Effector CD8-positive, alpha-beta T cell (primary cell): Measurements from ENCODE around the gene ZMIZ1.

Source experiments
- DNase-seq: peaks from one replicate; lab custom pipeline; 2025; lab: John Stamatoyannopoulos, UW

Gene ZMIZ1

DNA sequence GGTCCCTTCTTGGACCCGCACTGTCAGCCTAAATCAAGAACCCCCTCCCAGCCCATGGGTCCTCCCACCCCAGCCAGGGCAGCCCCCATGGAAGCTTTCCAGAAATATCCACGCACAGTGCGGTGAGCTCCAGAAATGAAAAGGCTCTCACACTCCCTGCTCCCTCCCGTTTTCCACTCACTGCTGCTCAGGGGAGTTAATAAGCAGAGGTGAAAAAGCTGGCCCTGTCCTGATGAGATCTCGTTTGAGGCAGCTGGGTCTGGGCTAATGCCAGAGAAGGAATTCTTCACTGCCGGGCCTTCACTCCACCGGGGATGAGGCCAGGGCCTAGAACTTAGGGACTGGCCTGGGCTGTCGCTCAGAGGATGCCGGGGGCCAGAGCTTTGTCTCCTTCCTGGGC lies 102.2 kb downstream of the ZMIZ1 start:
- no peak for DNase-seq

- DNase-seq, result no peak
These were observed 102.7 kb downstream of the ZMIZ1 start for GRCh38 chr10:79171504-79171903.

GRCh38 chr10:79172881-79173280 lies 104.1 kb downstream of the ZMIZ1 start:
- DNase-seq, result no peak

- no peak for DNase-seq
These were observed 105.0 kb downstream of the ZMIZ1 start for GRCh38 chr10:79173582-79174262.

DNA sequence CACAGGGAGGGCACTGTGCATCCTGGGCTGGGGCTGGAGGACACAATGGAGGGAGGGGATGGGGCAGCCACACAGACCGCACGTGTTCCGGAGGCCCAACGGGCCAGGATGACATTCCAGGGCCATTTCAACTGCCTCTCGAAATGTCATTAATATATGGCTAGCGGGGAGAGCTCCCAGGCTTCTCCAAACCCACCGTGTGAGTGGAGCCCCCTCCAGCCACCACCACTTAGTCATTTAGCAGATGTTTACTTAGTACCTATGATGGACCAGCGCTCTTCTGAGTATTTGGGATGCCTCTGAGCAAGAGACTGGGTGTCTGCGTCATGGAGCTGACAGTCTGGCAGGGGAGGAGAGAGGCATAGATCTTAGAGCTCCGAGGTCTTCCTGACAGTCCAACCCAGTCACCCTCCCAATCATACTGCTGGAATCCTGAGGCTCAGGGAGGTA lies 107.3 kb downstream of the ZMIZ1 start:
- no peak for DNase-seq

GRCh38 chr10:79176949-79177602 lies 108.3 kb downstream of the ZMIZ1 start:
- no peak for DNase-seq

GRCh38 chr10:79178070-79178576 lies 109.4 kb downstream of the ZMIZ1 start:
- no peak for DNase-seq

GRCh38 chr10:79178614-79179163 lies 109.9 kb downstream of the ZMIZ1 start:
- DNase-seq, result no peak

DNA sequence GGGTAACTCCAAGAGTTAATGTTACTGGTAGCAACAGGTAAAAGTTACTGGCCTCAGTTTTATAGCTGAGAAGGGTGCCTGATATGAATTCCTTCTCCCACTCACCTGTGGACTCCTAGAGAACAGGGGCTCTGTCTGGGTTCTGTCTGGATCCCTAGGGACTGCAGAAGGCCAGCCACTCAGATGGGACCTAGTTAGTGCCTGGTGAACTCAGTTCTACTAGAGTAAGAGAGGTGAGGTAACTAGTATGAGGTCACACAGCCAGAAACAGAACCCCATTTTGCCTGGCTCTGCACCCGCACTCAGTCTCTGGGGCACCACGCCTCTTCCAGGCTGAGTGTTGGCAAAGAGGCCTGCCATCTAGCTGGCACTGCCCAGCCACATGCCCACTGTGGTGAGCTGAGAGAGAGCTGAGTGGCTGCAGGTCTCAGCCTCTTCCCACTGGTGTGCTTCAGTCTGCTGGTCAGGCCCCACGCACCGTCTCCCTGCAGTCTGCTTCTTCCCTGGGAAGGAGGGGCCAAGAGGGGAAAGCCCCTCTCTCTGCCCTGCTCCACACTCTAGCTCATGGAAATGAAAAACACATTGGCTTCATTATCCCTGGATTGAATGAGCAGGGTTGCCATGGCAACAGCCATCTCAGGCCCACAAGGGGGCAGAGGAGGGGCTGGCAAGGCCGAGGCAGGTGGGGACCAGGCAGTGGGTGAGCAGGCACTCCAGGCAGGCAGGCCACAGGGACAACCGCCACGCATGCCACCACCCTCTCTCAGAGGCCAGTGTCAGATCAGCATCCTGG lies 110.6 kb downstream of the ZMIZ1 start:
- no peak for DNase-seq

GRCh38 chr10:79179957-79180309 lies 111.2 kb downstream of the ZMIZ1 start:
- DNase-seq, result no peak

DNA sequence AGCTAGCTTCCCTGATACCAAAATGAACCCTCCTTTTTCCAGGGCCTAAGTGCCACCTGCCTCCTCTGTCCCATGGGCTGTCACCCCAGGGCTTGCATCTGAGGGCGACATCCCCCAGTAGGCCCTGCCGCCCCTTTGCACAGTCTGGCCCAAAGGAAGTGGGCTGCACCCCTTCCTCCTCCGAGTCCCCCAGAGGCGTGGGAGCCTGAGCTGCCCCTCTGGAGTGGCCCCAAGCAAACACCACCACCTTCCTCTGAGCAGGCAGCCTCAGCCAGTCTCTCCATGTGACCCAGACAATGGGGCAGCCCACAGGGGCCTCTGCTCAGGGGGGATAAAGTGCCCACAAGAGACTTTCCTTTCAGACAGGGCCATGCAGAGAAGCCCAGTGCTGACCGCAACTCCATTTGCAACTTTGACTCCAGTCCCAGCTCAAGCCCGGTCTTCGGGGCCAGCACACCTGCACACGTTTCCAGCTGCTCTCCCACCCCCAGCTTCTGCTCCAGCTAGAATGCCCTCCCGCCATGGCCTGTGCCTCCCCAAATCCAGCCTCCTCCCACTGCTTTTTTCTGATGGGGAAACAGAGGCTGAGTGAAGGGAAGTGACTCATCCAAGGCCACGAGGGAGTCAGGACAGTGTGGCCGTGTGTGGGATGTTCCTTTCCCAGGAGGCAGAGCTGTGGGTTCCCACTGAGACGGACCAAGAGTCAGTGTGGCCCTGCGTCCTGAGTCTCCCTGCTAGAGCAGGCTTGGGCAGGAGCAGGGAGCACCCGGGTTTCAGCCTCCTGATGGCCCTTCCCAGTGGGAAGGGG lies 111.9 kb downstream of the ZMIZ1 start:
- no peak for DNase-seq

GRCh38 chr10:79181227-79181626 lies 112.5 kb downstream of the ZMIZ1 start:
- no peak for DNase-seq

DNA sequence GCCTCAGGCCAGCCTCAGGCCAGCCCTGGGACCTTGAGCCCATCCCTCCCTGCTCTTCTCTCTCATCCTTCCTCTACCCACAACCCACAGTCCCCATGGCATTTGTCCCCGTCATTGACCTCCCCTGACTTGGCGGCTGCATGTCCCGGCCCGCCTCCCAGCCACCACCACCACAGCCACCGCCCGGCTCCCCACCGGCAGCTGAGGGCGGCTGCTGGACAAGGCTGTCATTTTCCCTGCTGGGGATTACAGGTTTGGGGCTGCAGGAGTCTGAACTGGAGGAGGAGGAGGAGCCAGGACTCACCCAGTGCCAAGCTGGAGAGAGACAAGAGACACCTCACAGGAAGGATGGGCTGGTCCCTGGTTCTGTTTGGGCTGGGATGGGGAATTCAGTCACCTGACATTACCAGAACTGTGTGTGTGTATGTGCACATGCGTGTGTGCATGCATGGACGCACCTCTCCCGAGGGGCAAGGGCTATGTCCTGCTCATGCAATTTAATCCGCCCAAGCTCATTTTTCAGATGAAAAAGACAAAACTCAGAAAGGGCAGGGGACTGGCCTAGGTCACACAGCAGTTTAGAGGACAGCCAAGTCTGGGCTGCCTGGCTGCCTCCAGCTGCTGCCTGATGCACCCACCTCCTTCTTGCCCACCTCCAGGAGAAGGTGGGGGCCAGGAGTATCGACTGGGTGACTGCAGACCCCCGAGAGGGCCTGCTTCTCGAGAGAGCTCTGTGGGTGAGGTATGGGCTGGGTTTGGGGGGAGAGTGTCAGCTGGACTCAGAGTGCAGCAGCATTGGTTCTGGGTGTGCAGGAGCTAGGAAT lies 113.1 kb downstream of the ZMIZ1 start:
- no peak for DNase-seq

GRCh38 chr10:79182781-79183467 lies 114.2 kb downstream of the ZMIZ1 start:
- DNase-seq, result no peak

DNA sequence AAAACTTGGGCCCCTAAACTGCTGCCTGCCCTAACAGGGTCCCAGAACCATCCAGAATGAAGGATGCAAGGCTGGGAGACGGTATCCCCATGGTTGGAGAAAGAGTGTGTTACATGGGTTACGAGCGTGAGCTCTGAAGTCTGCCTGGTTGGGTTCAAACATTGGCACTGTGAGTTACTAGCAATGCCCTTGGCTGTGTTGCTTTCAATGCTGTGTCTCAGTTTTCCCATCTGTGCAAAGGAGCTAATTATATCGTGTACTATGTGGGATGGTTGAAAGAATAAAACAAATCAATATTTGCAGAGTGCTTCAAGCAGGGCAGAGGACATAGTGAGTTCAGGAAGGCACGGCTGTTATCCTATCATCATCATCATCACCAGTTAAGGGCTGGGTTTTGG lies 114.7 kb downstream of the ZMIZ1 start:
- DNase-seq, result no peak

- DNase-seq, result no peak
These were observed 115.4 kb downstream of the ZMIZ1 start for GRCh38 chr10:79184145-79184625.

DNA sequence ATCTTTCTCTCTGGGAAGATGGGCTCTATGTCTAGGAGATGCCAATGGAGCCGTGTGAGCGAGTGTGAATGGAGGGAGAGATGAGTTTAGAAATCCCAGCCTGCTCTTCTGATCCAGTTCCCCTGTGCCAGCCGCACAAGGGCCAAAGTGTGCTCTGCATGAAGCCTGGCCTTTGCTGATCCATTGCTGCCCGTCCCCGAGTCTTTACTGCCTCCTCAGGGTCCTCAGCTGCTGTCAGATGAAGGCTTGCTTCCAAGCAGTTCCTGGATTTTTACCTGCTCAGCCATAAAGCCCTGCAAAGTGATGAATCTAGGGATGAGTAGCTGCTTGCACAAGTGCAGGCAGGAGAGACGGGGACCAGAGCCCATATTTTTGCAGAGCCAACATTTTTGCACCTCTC lies 115.9 kb downstream of the ZMIZ1 start:
- DNase-seq, result no peak

DNA sequence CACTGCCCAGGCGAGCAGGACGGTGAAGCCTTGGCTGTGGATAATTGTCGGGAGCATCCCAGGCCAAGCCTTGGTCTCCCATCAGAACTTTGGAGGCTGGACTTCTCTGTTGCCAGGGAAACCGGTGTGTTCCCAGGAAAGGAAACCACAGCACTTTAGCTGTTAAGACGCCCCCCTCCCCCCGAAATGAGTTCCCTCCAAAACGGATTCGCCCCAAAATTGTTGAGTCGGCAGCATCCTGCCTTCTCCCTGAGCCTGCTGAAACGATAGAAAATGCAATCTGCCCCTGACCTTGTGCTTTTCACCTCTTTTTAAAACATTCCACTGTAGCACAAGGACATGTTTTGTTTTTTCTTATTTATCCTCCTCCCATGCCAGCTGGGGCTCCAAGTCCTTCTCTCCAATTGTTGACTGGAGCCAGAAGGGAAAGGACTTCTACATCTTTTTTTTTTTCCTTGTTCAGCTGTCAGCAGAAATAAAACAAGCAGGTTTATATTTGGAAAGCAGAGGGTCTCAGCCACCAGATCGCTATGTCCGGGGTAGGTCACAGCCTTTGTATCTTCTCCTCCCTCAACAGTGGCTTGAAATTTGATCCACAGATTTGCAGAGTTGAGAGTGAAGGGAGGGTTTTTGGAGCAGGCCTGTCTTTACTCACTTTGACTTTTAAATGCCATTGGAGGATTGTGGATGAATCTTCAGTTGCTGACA lies 116.5 kb downstream of the ZMIZ1 start:
- no peak for DNase-seq

DNA sequence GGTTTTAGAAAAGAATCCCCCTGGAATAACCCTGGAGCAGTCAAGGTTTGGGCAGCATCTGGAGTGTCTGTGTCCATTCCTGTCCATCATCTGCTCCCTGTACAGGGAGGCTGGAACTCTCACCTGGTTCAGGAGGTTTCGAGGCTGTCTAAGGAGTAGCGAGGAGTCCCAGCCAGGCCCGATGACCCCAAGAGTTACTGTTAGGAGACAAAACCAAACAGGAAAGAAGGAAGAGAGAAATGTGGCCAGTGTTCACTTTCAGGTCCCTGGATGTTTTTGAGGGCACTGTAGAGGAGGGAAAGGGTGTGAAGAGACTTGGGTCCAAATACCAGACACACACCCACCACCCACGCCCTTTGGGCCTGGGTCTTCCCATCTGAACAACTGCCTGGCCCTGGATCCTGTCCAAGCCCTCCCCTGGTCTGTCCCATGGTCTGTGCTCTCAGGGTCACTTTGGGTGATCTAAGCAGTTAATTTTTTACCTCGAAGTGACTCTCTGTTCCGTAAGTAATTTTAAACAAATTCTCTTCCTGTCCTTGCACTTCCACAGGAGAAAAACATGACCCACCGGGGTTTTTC lies 117.1 kb downstream of the ZMIZ1 start:
- DNase-seq, result no peak
